IPS DF 6.9 (cell line): ENCODE measurements around the gene TAF8.

Source experiments
- DNase-seq: peaks from one replicate; pipeline ENCODE4 v3.0.0-alpha.2; 2013; ENCODE audit warnings: low read depth, low spot score
- H3K27ac ChIP-seq: one replicate; pipeline ENCODE4 v1.5.1; 2013; ENCODE audit warnings: low read length, control low read depth
- H3K27me3 ChIP-seq: 2 replicates; pipeline ENCODE4 v1.6.1; 2013; ENCODE audit warnings: mild to moderate bottlenecking, low read length; ENCODE audit not compliant: control insufficient read depth, insufficient read depth
- H3K36me3 ChIP-seq: 2 replicates; pipeline ENCODE4 v1.6.1; 2013; ENCODE audit warnings: low read length; ENCODE audit not compliant: control insufficient read depth, insufficient read depth
- H3K4me1 ChIP-seq: 2 replicates; pipeline ENCODE4 v1.6.1; 2013; ENCODE audit warnings: low read length; ENCODE audit not compliant: control insufficient read depth, insufficient read depth
- H3K4me3 ChIP-seq: 2 replicates; pipeline ENCODE4 v1.5.1; 2013; ENCODE audit warnings: mild to moderate bottlenecking, low read length
- H3K9me3 ChIP-seq: 2 replicates; pipeline ENCODE4 v1.6.1; 2013; ENCODE audit warnings: low read length, inconsistent platforms; ENCODE audit not compliant: control insufficient read depth, insufficient read depth
- WGBS: extraction: QIAGEN DNeasy Blood & Tissue Kit; methylation state at CpG from one replicate; pipeline ENCODE4 v1.1.7; 2013; ENCODE audit warnings: mixed read lengths, missing lambda C conversion rate; ENCODE audit not compliant: insufficient read length, insufficient coverage; 5-methylcytosine and 5-hydroxymethylcytosine counted together

Gene TAF8

DNA sequence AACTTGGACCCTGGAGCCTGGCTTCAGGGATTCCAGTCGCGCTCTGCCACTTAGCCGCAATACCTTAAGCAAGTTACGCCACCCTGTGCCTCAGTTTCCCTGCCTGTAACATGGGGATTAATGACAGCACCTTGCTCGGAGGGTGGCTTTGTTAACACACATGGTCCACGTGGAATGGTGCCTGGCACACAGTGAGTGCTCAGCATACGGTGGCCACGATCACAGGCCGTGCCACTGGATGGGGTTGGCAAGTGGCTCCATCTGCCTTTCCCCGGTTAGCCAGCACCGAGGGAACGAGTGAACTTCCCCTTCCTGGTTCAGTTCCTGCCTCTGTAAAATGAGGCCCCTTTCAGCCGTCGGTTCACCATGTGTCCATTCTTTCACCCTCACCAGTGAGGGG lies 74.9 kb downstream of the TAF8 start:
- H3K9me3 ChIP-seq: no peaks in the 10 kb centered on the region
- no peak overlapping the region for H3K4me3 ChIP-seq
- WGBS: no CpG with 5 or more reads among the region's 14 CpGs
- H3K36me3 ChIP-seq: peaks cover 26% of the 10 kb centered on the region
- H3K4me1 ChIP-seq: no peaks in the 10 kb centered on the region
- H3K27ac ChIP-seq: no peak overlapping the region
- DNase-seq: no peak
- H3K27me3 ChIP-seq: no peaks in the 10 kb centered on the region

DNA sequence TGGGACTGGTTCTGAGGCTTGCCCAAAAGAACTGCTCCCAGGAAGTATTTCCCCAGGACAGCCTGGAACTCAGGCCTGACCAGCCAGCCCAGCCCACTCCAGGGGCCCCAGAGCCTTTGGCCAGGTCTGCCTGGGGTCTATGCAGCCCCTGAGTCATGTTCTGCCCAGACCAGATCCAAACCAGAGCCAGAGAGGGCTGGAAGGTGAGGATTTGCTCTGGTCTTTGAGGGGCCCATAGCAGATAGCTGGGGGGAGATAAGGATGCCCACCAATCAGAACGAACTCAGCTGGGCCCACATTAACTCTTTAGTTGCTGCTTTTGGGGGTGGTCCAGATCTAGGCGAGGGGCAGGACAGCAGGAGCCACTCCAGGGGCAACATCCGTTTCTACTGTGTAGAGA lies 75.3 kb downstream of the TAF8 start:
- Histone ChIP-seq H3K36me3 (peaks cover 26% of the 10 kb centered on the region), H3K4me3 (no peak overlapping the region), H3K27ac (no peak overlapping the region), H3K4me1 (no peaks in the 10 kb centered on the region), H3K9me3 (no peaks in the 10 kb centered on the region), H3K27me3 (no peaks in the 10 kb centered on the region)
- no CpG with 5 or more reads among the region's 3 CpGs for WGBS
- no peak for DNase-seq

DNA sequence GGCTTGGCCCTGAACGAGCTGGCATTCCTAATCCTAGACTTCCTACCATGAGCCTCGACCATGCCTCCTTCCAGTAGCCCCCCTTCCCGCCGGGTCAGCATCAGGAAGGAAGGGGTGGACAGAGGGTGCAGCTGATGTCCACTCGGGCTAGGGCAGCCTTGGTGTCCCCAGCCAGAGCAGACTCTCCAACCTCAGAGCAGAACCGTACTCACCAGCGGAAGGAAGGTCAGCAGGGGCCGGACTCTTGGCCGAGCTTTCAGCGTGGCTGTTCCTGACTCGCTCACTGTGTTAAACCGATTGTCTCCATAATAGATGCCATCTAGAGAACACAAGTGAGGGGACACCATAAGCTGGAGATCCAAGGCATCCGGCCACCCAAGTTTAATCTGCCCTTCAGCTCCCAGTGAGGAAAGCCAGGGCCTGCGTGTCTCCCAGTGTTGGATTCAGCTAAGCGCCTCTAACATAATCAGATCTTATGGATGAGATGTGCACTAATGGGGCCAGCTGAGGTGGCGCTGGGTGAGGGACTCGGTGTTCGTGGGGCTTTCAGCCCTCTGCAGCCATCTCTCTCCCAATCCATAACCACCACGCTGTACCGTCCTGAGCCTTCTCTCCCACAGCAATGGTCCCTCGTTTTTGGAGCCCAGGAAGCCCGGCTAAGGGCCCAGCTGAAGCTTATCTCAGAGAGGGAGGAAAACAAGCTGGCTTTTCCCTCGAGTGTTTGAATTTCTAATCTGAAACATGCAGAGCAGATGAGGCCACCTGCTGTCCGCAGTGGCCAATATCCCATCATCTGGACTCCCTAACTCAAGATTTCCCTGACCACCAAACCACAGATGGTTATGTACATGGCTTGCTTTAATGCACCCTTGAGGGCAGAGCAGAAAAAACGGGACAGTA lies 78.4 kb downstream of the TAF8 start:
- Histone ChIP-seq H3K27me3 (no peaks in the 10 kb centered on the region), H3K36me3 (peaks cover 32% of the 10 kb centered on the region), H3K4me3 (no peak overlapping the region), H3K9me3 (no peaks in the 10 kb centered on the region), H3K4me1 (0 out of 2 replicates have a peak, but pooled peaks cover 6% of the 10 kb centered on the region), H3K27ac (no peak overlapping the region)
- WGBS: no CpG with 5 or more reads among the region's 25 CpGs
- no peak for DNase-seq

DNA sequence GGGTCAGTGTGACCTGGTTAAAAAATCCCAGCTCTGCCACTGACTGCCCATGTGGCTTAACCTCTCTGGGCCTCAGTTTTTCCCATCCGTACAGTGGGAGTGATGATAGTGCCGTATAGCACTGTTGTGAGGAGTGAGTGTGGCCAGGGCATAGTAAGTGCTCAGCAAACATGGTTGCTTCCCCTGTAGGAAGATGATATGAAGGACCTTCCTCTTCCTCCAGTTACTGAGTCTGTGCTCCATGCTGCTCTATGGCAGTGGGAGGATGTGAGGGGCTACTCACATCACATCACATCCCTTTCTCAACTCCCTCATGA lies 79.0 kb downstream of the TAF8 start:
- Histone ChIP-seq H3K4me1 (peaks cover 8% of the 10 kb centered on the region), H3K4me3 (no peak overlapping the region), H3K36me3 (peaks cover 32% of the 10 kb centered on the region), H3K27ac (no peak overlapping the region), H3K9me3 (no peaks in the 10 kb centered on the region), H3K27me3 (no peaks in the 10 kb centered on the region)
- no CpG with 5 or more reads among the region's 2 CpGs for WGBS
- no peak for DNase-seq

DNA sequence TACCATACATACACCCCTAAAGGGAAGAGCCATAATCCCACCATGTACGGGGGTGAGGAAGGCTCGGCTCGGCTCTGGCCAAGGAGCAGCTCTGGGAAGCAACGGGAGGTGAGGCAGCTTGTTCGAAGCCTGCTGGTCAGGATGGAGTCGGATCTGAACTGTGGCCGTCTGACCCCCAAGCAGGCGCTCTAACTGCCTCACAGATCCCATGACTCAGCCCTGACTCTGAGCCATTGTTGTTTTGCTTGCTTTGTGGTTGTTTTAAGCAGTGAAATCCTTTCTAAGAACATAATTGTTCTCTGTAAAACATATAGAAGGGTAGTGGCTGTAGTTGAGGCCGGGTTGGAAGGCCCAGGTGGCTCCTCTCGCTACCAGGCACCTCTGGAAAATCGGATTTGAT lies 81.2 kb downstream of the TAF8 start:
- Histone ChIP-seq H3K4me3 (no peak overlapping the region), H3K27ac (no peak overlapping the region), H3K9me3 (no peaks in the 10 kb centered on the region), H3K27me3 (no peaks in the 10 kb centered on the region), H3K4me1 (peaks cover 15% of the 10 kb centered on the region), H3K36me3 (peaks cover 17% of the 10 kb centered on the region)
- WGBS: no CpG with 5 or more reads among the region's 11 CpGs
- no peak for DNase-seq

DNA sequence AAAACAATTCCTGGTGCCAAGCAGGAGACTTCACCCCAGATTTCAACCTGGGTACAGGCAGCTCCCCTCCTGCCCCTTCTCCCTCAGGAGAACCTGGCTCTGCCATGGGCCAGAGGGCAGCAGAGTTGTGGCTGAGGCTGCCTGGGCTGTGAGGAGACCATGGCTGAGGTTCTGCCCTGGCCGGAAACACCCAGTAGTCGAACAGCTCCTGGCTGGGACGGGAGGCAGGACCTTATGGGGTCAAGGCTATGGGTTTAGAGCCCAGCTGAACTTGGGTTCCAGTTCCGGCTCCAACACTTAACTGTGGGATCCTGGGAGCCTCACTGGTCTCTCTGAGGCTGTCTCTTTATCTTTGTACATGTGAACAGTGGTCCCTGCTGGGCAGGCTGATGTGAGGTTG lies 83.6 kb downstream of the TAF8 start:
- H3K36me3 ChIP-seq: peaks cover 12% of the 10 kb centered on the region

DNA sequence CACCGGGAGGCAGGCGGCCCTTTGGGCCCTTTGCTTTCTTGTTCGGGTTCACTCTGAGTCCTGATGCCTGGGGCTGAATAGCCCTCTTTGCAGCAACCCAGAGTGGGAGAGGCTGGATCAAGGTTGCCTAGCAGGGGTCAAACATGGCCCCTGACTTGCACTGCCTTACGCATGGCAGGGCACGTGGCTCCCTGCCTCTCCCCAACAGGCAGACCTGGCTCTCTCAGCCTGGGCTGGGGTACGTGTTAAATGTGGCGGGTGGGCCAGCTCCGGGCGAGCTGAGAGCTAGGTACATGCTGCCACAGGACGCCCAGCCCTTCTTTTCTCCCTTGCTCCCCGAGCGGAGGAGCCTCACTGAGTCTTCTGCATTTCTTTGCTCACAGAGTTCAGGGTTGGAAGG lies 84.8 kb downstream of the TAF8 start:
- H3K27ac ChIP-seq: no peak overlapping the region
- no peak for DNase-seq
- peaks cover 6% of the 10 kb centered on the region; the same call in 1 of the 2 replicates for H3K36me3 ChIP-seq
- H3K4me3 ChIP-seq: no peak overlapping the region
- peaks cover 22% of the 10 kb centered on the region for H3K4me1 ChIP-seq
- H3K9me3 ChIP-seq: no peaks in the 10 kb centered on the region
- no peaks in the 10 kb centered on the region for H3K27me3 ChIP-seq
- WGBS: no CpG with 5 or more reads among the region's 12 CpGs

More for the DNA sequence above, 83.6 kb downstream of the TAF8 start:
- Histone ChIP-seq H3K9me3 (no peaks in the 10 kb centered on the region), H3K4me3 (no peak overlapping the region), H3K27ac (no peak overlapping the region), H3K27me3 (no peaks in the 10 kb centered on the region), H3K4me1 (peaks cover 18% of the 10 kb centered on the region)
- no peak for DNase-seq
- no CpG with 5 or more reads among the region's 4 CpGs for WGBS

DNA sequence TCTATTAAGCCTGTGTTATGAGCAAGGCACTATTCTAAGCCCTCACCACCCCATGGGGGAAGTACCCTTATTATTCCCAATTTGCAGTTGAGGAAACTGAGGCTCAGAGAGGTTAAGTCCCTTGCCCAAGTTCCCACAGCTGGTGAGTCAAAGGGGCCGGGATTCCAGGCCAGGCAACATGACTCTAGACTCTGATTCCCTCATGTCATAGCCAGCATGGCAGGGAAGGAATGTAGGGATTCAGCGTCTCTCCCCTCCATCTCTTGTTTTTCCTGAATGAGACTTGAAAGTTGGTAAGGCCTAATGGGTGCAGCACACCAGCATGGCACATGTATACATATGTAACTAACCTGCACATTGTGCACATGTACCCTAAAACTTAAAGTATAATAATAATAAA lies 85.4 kb downstream of the TAF8 start:
- peaks cover 23% of the 10 kb centered on the region for H3K4me1 ChIP-seq
- H3K27ac ChIP-seq: no peak overlapping the region
- WGBS: no CpG with 5 or more reads among the region's 2 CpGs
- H3K27me3 ChIP-seq: no peaks in the 10 kb centered on the region
- H3K36me3 ChIP-seq: peaks cover 6% of the 10 kb centered on the region; the same call in 1 of the 2 replicates
- H3K4me3 ChIP-seq: no peak overlapping the region
- H3K9me3 ChIP-seq: no peaks in the 10 kb centered on the region
- no peak for DNase-seq

DNA sequence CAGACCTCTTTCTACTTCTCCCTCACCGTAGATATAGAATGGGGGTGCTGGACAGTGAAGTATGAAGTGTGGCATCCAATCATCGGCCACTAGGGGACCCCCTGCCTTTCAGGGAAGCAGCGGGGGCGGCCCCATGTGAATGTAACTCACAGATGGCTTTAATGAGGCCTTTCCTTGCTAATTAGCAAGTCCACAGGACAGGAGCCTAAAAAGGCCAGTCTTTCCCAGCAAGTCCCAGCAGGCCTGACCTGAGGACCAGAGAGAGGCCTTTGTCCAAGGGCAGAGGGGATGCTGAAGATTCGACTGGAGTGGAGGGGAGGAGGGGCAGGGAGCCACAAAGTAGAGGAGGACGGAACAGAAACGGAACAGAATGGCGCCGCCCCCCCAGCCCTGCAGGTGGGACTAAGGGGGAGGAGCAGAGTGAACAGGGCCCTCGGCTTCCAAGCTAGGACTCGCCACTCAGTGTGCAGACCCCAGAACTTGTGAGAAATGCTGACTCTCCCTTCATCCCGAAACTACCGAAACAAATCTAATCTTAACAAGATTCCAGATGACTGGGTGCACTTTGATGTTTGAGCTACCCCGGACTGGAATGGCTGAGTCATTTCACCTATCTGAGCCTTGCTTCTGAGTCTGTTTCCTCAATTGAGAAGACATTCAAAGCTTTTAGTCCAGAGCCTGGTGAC lies 86.3 kb downstream of the TAF8 start:
- H3K9me3 ChIP-seq: no peaks in the 10 kb centered on the region
- DNase-seq: peak; percentile 83
- no peaks in the 10 kb centered on the region for H3K27me3 ChIP-seq
- H3K36me3 ChIP-seq: peaks cover 4% of the 10 kb centered on the region; the same call in 1 of the 2 replicates
- H3K4me1 ChIP-seq: peaks cover 21% of the 10 kb centered on the region
- no peak overlapping the region for H3K4me3 ChIP-seq
- whole genome bisulfite sequencing: no CpG with 5 or more reads among the region's 14 CpGs
- peak overlapping the region; percentile 20 for H3K27ac ChIP-seq
